Right lobe of liver (tissue), 6 donors: ENCODE measurements around the gene CBLC. TPM values are rescaled to one million over a fixed set of nuclear protein-coding genes. Genes with fewer than 3 reads are reported as not detected.
A peak's percentile ranks its signal among the peaks of the same experiment; 100 is the strongest.

Source experiments
- ATAC-seq, 4 donors: fragments of 200-7000 bp; cut with Tn5 transposase; one replicate each; pipeline ENCODE4 v1.9.1; 2020; ENCODE audit warnings: mild to moderate bottlenecking in 4 of 4, moderate library complexity in 4 of 4
- DNase-seq, 3 donors: peaks; one replicate each; pipeline ENCODE4 v3.0.0-alpha.2; 2020
- H3K27ac ChIP-seq, 3 donors: fragments of 200-600 bp; one replicate each; pipeline ENCODE4 v1.8.0; 2022
- H3K27me3 ChIP-seq, 2 donors: fragments of 200-600 bp; one replicate each; pipeline ENCODE4 v1.8.0; 2022
- H3K36me3 ChIP-seq, 4 donors: fragments of 200-600 bp; sonication (generic) in 1 of 4; one replicate each; pipeline versions ENCODE4 v1.5.1 to v1.8.0; 2017 to 2022; ENCODE audit warnings: control low read depth in 1 of 4
- H3K4me1 ChIP-seq, 4 donors: fragments of 200-600 bp; sonication (generic) in 1 of 4; one replicate each; pipeline versions ENCODE4 v1.5.1 to v1.8.0; 2017 to 2022; ENCODE audit warnings: control low read depth in 1 of 4
- H3K4me3 ChIP-seq, 3 donors: fragments of 200-600 bp; one replicate each; pipeline ENCODE4 v1.8.0; 2022
- H3K9me3 ChIP-seq, 4 donors: fragments of 200-600 bp; sonication (generic) in 1 of 4; one replicate each; pipeline versions ENCODE4 v1.5.1 to v1.8.0; 2017 to 2022; ENCODE audit warnings: control low read depth in 1 of 4
- POLR2A ChIP-seq: fragments of 450-650 bp; IDR thresholded peaks from one replicate; pipeline ENCODE4 v1.6.1; 2017; ENCODE audit warnings: antibody characterized with exemption, mild to moderate bottlenecking
- WGBS: methylation state at CpG from one replicate; pipeline ENCODE4 v1.1.6; 2018; ENCODE audit warnings: low coverage, low lambda C conversion rate; ENCODE audit not compliant: insufficient coverage; ENCODE audit errors: missing lambda C conversion rate; 5-methylcytosine and 5-hydroxymethylcytosine counted together
- intact Hi-C, 2 donors: fragments of 100-400 bp; cut with DNase I; formaldehyde crosslinking; loops; one replicate each; pipeline versions ENCODE4 v1.11.2 to v1.14.1; 2022
- total RNA-seq, 6 experiments: library from RNA; depleted of rRNA in 2 of 6; stranded (reverse); fragments of >200 nt in 2 of 6; fragmentation: NEBNext Ultra II Directional in 3 of 6; extraction: Animal tissue kit (Norgen Biotek cat#: 25700) in 3 of 6; gene quantifications; one replicate each; pipeline versions ENCODE4 v1.1.0 to v1.2.4, GENCODE V29; 2016 to 2023
- TF ChIP-seq, protein P1 (sequence below), 4 donors: fragments of 200-600 bp in 3 of 4; fragments of 450-650 bp in 1 of 4; IDR thresholded peaks; one replicate each; pipeline versions ENCODE4 v1.5.1 to v1.8.0; 2016 to 2022; ENCODE audit warnings: antibody characterized with exemption in 4 of 4, mild to moderate bottlenecking in 2 of 4
- donor health status: DM: no; HTN: yes; CAD: no.
- donor health status: DM: no; HTN: no; CAD: no.
- donor health status: DM: no; HTN: no; CAD: no.
- donor health status: DM: no; HTN: yes; CAD: no.
- donor health status: DM: no; HTN: yes; CAD: no.

CBLC gene
- total RNA-seq, 6 experiments from 2014 or later: 9.8 to 19.4 (median 15.6) TPM

DNA sequence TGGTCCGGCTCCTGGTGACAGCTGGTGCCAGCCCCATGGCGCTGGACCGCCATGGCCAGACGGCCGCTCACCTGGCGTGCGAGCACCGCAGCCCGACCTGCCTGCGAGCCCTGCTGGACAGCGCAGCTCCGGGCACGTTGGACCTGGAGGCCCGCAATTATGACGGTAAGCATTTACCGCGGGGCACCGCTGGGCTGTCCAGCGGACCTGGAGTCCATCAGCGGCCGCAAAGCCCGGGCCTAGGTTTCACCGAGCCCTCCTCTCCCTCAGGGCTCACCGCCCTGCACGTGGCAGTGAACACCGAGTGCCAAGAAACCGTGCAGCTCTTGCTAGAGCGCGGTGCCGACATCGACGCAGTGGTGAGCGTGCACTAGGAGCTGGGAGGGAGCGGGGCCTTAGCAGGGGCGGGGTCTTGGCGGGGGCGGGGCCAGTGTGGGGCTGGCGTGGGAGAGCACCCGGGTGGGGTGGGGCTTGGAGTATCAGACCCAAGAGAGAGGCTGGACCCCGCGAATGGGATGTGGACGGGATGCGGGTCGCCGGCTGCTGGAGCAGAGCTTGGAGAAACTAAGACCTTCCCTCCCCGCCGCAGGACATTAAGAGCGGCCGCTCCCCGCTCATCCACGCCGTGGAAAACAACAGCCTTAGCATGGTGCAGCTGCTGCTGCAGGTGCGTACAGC, 20.5 kb upstream of the CBLC start:
- DNase-seq (no peak), ATAC-seq (no peak)
- no peaks in the 10 kb centered on the region for H3K9me3 ChIP-seq
- WGBS: 52% methylated on average over 6 of the region's 53 CpGs
- H3K36me3 ChIP-seq: peaks cover 0 to 51% (median 23%) of the 10 kb centered on the region in 4 donors
- peaks cover 0 to 32% (median 13%) of the 10 kb centered on the region in 4 donors for H3K4me1 ChIP-seq
- no peaks in the 10 kb centered on the region for H3K27me3 ChIP-seq
- intact Hi-C loops: loop anchor here in 1 of 2 donors (10.0 kb wide), 1 partner anchor 72 kb away; no protein-coding TSS in a partner anchor
- H3K4me3 ChIP-seq: peak overlapping the region in 1 of 3 donors; percentile 16
- TF ChIP-seq POLR2A: no peak
- TF ChIP-seq, protein P1, sequence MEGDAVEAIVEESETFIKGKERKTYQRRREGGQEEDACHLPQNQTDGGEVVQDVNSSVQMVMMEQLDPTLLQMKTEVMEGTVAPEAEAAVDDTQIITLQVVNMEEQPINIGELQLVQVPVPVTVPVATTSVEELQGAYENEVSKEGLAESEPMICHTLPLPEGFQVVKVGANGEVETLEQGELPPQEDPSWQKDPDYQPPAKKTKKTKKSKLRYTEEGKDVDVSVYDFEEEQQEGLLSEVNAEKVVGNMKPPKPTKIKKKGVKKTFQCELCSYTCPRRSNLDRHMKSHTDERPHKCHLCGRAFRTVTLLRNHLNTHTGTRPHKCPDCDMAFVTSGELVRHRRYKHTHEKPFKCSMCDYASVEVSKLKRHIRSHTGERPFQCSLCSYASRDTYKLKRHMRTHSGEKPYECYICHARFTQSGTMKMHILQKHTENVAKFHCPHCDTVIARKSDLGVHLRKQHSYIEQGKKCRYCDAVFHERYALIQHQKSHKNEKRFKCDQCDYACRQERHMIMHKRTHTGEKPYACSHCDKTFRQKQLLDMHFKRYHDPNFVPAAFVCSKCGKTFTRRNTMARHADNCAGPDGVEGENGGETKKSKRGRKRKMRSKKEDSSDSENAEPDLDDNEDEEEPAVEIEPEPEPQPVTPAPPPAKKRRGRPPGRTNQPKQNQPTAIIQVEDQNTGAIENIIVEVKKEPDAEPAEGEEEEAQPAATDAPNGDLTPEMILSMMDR (IDR thresholded peaks at IDR 0.05): no peak
- peak overlapping the region in 2 of 3 donors; percentile 38 to 51 for H3K27ac ChIP-seq

DNA sequence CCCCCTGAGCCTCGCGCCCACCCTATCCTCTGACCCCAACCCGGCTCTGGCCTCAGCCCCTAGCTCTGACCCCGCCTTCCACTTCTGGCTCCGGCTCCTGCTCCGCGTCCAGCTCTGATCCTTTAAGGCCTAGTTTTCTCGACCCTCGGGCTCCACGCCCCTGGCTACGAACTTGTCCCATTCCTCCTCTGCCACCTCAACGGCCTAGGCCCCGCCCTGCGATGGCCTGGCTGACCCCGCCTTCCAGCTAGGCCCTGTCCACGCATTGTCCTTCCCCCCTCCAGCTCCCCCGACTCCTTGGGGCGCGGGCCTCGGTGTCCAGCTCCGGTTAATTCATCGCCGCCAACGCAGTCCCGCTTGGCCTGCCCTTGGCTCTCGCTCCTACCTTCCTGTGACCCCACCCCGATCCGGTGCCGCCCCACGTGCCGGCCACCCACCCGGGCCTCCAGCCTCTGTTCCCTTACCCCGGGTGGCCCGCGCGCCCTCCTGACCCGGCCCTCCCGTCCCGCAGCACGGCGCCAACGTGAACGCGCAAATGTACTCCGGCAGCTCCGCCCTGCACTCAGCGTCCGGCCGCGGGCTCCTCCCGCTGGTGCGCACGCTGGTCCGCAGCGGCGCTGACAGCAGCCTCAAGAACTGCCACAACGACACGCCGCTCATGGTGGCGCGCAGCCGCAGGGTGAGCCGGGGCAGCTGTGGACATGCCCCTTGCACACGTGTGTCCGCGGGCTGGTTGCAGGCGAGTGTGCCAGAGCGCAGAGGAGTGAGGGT, 19.8 kb upstream of the CBLC start:
- Histone ChIP-seq H3K4me1 (peaks cover 0 to 24% (median 10%) of the 10 kb centered on the region in 4 donors), H3K4me3 (peak overlapping the region in 1 of 3 donors; percentile 16), H3K27ac (peak overlapping the region in 1 of 3 donors; percentile 18), H3K9me3 (no peaks in the 10 kb centered on the region), H3K36me3 (peaks cover 0 to 44% (median 21%) of the 10 kb centered on the region in 4 donors), H3K27me3 (no peaks in the 10 kb centered on the region)
- peak in 2 of 3 donors; percentile 64 to 67 for DNase-seq
- peak in 1 of 4 donors; percentile 16 for ATAC-seq
- intact Hi-C loops: loop anchor here in 1 of 2 donors (10.0 kb wide), 1 partner anchor 73 kb away; no protein-coding TSS in a partner anchor
- 59% methylated on average over 31 of the region's 68 CpGs for WGBS
- TF ChIP-seq, protein P1 (IDR thresholded peaks at IDR 0.05): no peak
- no peak for TF ChIP-seq POLR2A

DNA sequence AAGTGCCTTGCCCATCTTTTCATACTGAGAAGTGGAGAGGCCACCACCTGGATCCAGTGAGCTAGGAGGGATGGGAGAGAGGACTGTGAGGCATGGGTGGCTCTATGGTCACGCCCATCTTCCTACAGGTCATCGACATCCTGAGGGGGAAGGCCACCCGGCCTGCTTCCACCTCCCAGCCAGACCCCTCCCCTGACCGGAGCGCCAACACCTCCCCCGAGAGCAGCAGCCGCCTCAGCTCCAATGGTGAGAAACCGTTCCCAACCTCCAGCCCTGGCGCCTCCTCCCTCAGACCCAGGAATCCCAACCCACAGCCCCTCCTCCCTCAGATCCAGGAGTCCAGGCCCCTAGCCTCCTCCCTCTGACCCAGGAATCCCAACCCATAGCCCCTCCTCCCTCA, 19.1 kb upstream of the CBLC start:
- Histone ChIP-seq H3K36me3 (peaks cover 0 to 44% (median 21%) of the 10 kb centered on the region in 4 donors), H3K4me3 (no peak overlapping the region), H3K9me3 (no peaks in the 10 kb centered on the region), H3K27me3 (no peaks in the 10 kb centered on the region), H3K4me1 (peaks cover 0 to 22% (median 8%) of the 10 kb centered on the region in 4 donors), H3K27ac (no peak overlapping the region)
- 14% methylated on average over 2 of the region's 9 CpGs for WGBS
- ATAC-seq (peak in 1 of 4 donors; percentile 3), DNase-seq (peak in 1 of 3 donors; percentile 63)
- no peak for TF ChIP-seq POLR2A
- TF ChIP-seq, protein P1 (IDR thresholded peaks at IDR 0.05): no peak
- intact Hi-C loops: loop anchor here in 1 of 2 donors (10.0 kb wide), 1 partner anchor 74 kb away; no protein-coding TSS in a partner anchor

DNA sequence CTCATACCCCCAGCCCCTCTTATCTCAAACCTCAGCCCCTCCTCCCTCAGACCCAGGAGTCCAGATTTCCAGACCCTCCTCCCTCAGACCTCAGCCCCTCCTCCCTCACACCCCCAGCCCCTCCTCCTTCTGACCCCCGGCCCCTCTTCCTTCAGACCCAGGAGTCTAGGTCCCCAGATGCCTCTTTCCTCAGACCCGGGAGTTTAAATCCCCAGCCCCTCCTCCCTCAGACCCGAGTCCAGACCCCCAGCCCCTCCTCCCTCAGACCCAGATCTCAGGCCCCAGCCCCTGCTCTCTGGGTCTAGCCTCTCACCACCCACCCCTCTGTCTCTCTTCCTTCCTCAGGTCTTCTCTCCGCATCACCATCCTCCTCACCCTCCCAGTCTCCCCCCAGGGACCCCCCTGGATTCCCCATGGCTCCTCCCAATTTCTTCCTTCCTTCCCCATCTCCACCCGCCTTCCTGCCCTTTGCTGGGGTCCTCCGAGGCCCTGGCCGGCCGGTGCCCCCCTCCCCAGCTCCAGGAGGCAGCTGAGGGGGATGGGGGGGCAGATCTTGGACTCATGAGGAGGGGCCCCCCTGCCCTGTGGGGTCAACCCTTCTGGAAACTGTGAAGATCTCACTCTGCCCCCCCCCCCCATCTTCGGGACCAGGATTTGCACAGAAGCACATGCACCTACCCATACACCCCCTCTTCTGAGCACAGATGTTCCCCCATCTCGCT, 18.4 kb upstream of the CBLC start:
- ATAC-seq (no peak), DNase-seq (no peak)
- intact Hi-C loops: loop anchor here in 1 of 2 donors (10.0 kb wide), 1 partner anchor 74 kb away; no protein-coding TSS in a partner anchor
- Histone ChIP-seq H3K27me3 (no peaks in the 10 kb centered on the region), H3K4me3 (no peak overlapping the region), H3K9me3 (no peaks in the 10 kb centered on the region), H3K4me1 (peaks cover 0 to 22% (median 8%) of the 10 kb centered on the region in 4 donors), H3K27ac (no peak overlapping the region), H3K36me3 (peaks cover 0 to 44% (median 21%) of the 10 kb centered on the region in 4 donors)
- TF ChIP-seq, protein P1 (IDR thresholded peaks at IDR 0.05): no peak
- TF ChIP-seq POLR2A: no peak
- WGBS: 82% methylated on average over 8 of the region's 10 CpGs
